Panc1 (cell line): ENCODE results near the gene PLEKHG5. TPM values are rescaled to one million over a fixed set of nuclear protein-coding genes. Genes with fewer than 3 reads are reported as not detected.

Experiments
- ATAC-seq: fragments of 200-7000 bp; cut with Tn5 transposase; 2 replicates; pipeline ENCODE4 v1.9.1; 2020; ENCODE audit warnings: mild to moderate bottlenecking, moderate library complexity
- BruUV-seq: library from RNA; stranded (reverse); fragments of 400-500 nt; replicated peaks from 2 replicates; lab custom pipeline; 2021; lab: Mats Ljungman, UMichigan
- CTCF ChIA-PET: fragments of 300-600 bp; sonication (Branson Sonifier 250); formaldehyde crosslinking; loops from one replicate; lab custom pipeline; 2022; ENCODE audit warnings: antibody characterized with exemption; lab: Charles Lee
- POLR2A ChIA-PET: fragments of 300-600 bp; sonication (Branson Sonifier 250); formaldehyde crosslinking; loops from one replicate; lab custom pipeline; 2022; ENCODE audit warnings: antibody characterized with exemption; lab: Charles Lee
- DNase-seq: peaks from one replicate; pipeline ENCODE4 v3.0.0-alpha.2; 2010; ENCODE audit warnings: low read depth, low spot score
- H3K27ac ChIP-seq: 2 replicates; pipeline ENCODE4 v1.5.1; 2011; ENCODE audit warnings: mild to moderate bottlenecking, low read length, inconsistent platforms
- H3K27me3 ChIP-seq: fragments of 200-500 bp; sonication (Bioruptor generic); 2 replicates; pipeline ENCODE4 v1.6.0; 2014; ENCODE audit warnings: low read length, inconsistent platforms; ENCODE audit not compliant: control insufficient read depth, insufficient read depth
- H3K36me3 ChIP-seq: fragments of 200-500 bp; sonication (Bioruptor generic); 2 replicates; pipeline ENCODE4 v1.5.1; 2014; ENCODE audit warnings: inconsistent platforms, mild to moderate bottlenecking, low read length, moderate library complexity; ENCODE audit not compliant: control insufficient read depth, insufficient read depth
- H3K4me1 ChIP-seq: 2 replicates; pipeline ENCODE4 v1.5.1; 2011; ENCODE audit warnings: inconsistent platforms, mild to moderate bottlenecking, low read length, moderate library complexity; ENCODE audit not compliant: control insufficient read depth, insufficient read depth
- H3K4me3 ChIP-seq, 2 experiments: 2 replicates each; pipeline ENCODE4 v1.5.1; 2011 to 2012; ENCODE audit warnings: low read depth in 2 of 2, low read length in 2 of 2, mild to moderate bottlenecking in 2 of 2, inconsistent platforms in 1 of 2, moderate library complexity in 1 of 2
- H3K9me3 ChIP-seq: fragments of 200-500 bp; sonication (Bioruptor generic); 2 replicates; pipeline ENCODE4 v1.5.1; 2014; ENCODE audit warnings: low read depth, mild to moderate bottlenecking, inconsistent platforms, low read length, moderate library complexity; ENCODE audit not compliant: control insufficient read depth, insufficient read depth
- CTCF ChIP-seq: fragments of 450-650 bp; IDR thresholded peaks from 2 replicates; pipeline ENCODE4 v1.5.1; 2017; ENCODE audit warnings: mild to moderate bottlenecking
- POLR2AphosphoS5 ChIP-seq: IDR thresholded peaks from 2 replicates; pipeline ENCODE4 v1.6.1; 2012; ENCODE audit warnings: mild to moderate bottlenecking, low read depth, low read length, moderate library complexity
- REST ChIP-seq, 2 experiments: IDR thresholded peaks; 2 replicates each; pipeline ENCODE4 v1.6.1; 2011 to 2012; ENCODE audit warnings: low read depth in 2 of 2, control low read depth in 1 of 2, low read length in 1 of 2, mild to moderate bottlenecking in 1 of 2, moderate library complexity in 1 of 2; ENCODE audit not compliant: insufficient read depth in 1 of 2
- SIN3A ChIP-seq: IDR thresholded peaks from 2 replicates; pipeline ENCODE4 v1.6.1; 2012; ENCODE audit warnings: low read depth, mild to moderate bottlenecking, low read length, moderate library complexity, borderline replicate concordance; ENCODE audit not compliant: insufficient read depth
- TCF7L2 ChIP-seq: IDR thresholded peaks from 2 replicates; pipeline ENCODE4 v1.6.1; 2011; ENCODE audit warnings: mild to moderate bottlenecking, low read depth, low read length, inconsistent platforms
- in situ Hi-C: cut with HindIII; loops from 2 replicates; pipeline ENCODE4 v1.10.0; 2016; ENCODE audit warnings: low sequenced_read_pairs, low pct_unique_long_range_greater_than_20kb
- intact Hi-C: fragments of 100-400 bp; cut with micrococcal nuclease; formaldehyde crosslinking; loops from one replicate; pipeline ENCODE4 v1.10.0; 2022; ENCODE audit not compliant: unreplicated experiment
- total RNA-seq: library from RNA; stranded (reverse); gene quantifications from one replicate; pipeline ENCODE4 v1.2.1, GENCODE V29; 2021; ENCODE audit not compliant: unreplicated experiment

PLEKHG5 gene
- total RNA-seq, 1 experiment from 2014 or later = 6.8 TPM

GRCh38 chr1:6511561-6512244, 20.2 kb upstream of the PLEKHG5 start:
- H3K9me3 ChIP-seq = no peaks in the 10 kb centered on the region
- ChIA-PET POLR2A (no interaction called here), CTCF (no interaction called here)
- no peaks in the 10 kb centered on the region for H3K27me3 ChIP-seq
- TF ChIP-seq SIN3A (no peak), TCF7L2 (no peak), REST (IDR thresholded peaks at IDR 0.05; ENCODE audit: insufficient read depth in 1 of 2, low read depth in 2 of 2, low read length in 1 of 2) (no peak), POLR2AphosphoS5 (no peak), CTCF (no peak)
- in situ Hi-C loops = no loop called here
- intact Hi-C loops = no loop called here
- no peak for ATAC-seq
- H3K4me1 ChIP-seq = no peaks in the 10 kb centered on the region; the same call in 1 of the 2 replicates
- no peak overlapping the region for H3K4me3 ChIP-seq
- H3K27ac ChIP-seq = no peak overlapping the region
- H3K36me3 ChIP-seq = no peaks in the 10 kb centered on the region
- no peak for DNase-seq
- BruUV-seq = no TSS peak

- H3K36me3 ChIP-seq = no peaks in the 10 kb centered on the region
- no peak overlapping the region for H3K27ac ChIP-seq
- DNase-seq (no peak), ATAC-seq (no peak)
- in situ Hi-C loops = no loop called here
- no peak overlapping the region for H3K4me3 ChIP-seq
- no TSS peak for BruUV-seq
- H3K27me3 ChIP-seq = no peaks in the 10 kb centered on the region
- ChIA-PET POLR2A (no interaction called here), CTCF (no interaction called here)
- H3K9me3 ChIP-seq = no peaks in the 10 kb centered on the region
- TF ChIP-seq SIN3A (no peak), TCF7L2 (no peak), REST (IDR thresholded peaks at IDR 0.05; ENCODE audit: insufficient read depth in 1 of 2, low read depth in 2 of 2, low read length in 1 of 2) (no peak), POLR2AphosphoS5 (no peak), CTCF (no peak)
- intact Hi-C loops = no loop called here
- H3K4me1 ChIP-seq = no peaks in the 10 kb centered on the region
These were observed 19.6 kb upstream of the PLEKHG5 start for GRCh38 chr1:6511056-6511455.
